ENCODE measurements around the gene NUMA1. TPM values are rescaled to one million over a fixed set of nuclear protein-coding genes. Genes with fewer than 3 reads are reported as not detected.

The NUMA1 gene
- total RNA-seq, 1 experiment from 2014 or later = 109 TPM

DNA sequence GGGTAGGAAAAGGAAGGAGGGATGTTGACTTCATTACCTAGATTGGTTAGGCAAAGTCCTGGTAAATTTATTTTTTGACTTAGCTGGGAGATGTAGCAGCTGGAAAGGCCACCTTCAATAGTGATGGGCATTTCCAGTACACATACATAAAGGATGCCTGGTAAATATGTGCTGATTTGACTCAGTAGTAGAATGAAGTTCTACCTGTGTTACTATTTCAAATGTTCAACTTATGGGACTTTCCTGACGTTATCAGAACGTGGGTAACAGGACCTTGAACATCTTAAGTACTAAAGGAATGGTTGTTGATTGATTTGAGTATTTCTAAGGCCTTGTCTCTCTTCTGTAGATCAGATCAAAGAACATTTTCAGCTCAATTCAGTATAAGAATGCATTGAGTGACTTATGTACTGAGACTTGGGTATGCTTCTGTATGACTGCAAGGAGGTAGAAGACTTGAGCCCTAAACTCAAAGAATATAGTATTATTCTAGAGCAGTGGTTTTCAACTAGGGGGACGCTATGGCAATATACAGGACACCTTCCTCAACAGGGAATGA lies 124.4 kb downstream of the NUMA1 start:
- Mint-ChIP-seq H3K27me3 (ENCODE audit: insufficient read depth, unreplicated experiment) (no peaks in the 10 kb centered on the region), H3K27ac (ENCODE audit: low read depth, unreplicated experiment) (no peak overlapping the region), H3K4me1 (ENCODE audit: insufficient read depth, unreplicated experiment) (peaks cover 5% of the 10 kb centered on the region), H3K36me3 (ENCODE audit: insufficient read depth, unreplicated experiment) (peaks cover 8% of the 10 kb centered on the region), H3K4me3 (ENCODE audit: unreplicated experiment) (no peak overlapping the region), H3K9me3 (ENCODE audit: unreplicated experiment) (peaks cover 5% of the 10 kb centered on the region)
- intact Hi-C loops (cut with micrococcal nuclease) = no loop called here
- no TSS peak for BruUV-seq (replicated peaks)
- no peak for TF ChIP-seq CTCF (IDR thresholded peaks at IDR 0.05; ENCODE audit: unreplicated experiment)
- POLR2A ChIA-PET = interaction anchor here (0.9 to 1.0 kb wide), 2 partner anchors 14 to 28 kb away, joined by 3 read pairs; partner anchors contain the start of gene XNDC1N
- no peak for DNase-seq (ENCODE audit: unreplicated experiment)
- CTCF ChIA-PET = interaction anchor here (1.6 to 3.9 kb wide), 3 partner anchors 11 to 475 kb away, joined by 5 to 23 read pairs (median 5); no protein-coding TSS in a partner anchor

Small RNA genes within 50 kb of the gene (microRNA-seq; reads per million reads assigned to microRNA genes)
- 0.53 reads per million for gene MIR3165

Other genes starting within 250 kb of the NUMA1 start
- gene DEFB108B, start 247.3 kb downstream of the NUMA1 start, total RNA-seq (2022) = not detected in 2 replicates
- gene DEFB131B, start 202.1 kb downstream of the NUMA1 start, total RNA-seq (2022) = not detected in 2 replicates
- gene XNDC1N, start 151.9 kb downstream of the NUMA1 start, total RNA-seq (2022) = 5.9 and 8.4 TPM in 2 replicates
- 27.8 and 29.8 TPM in 2 replicates for gene RNF121, start 151.5 kb downstream of the NUMA1 start, total RNA-seq (2022)
- gene IL18BP, start 81.6 kb downstream of the NUMA1 start, total RNA-seq (2022) = 5.1 and 8.2 TPM in 2 replicates
- gene LRRC51, start 308 bp upstream of the NUMA1 start, total RNA-seq (2022) = 9.3 and 9.5 TPM in 2 replicates
- 76.9 and 82.4 TPM in 2 replicates for gene LAMTOR1, start 22.8 kb upstream of the NUMA1 start, total RNA-seq (2022)
- not detected in 2 replicates for gene TOMT, start 25.4 kb upstream of the NUMA1 start, total RNA-seq (2022)
- gene ANAPC15, start 32.2 kb upstream of the NUMA1 start, total RNA-seq (2022) = 52.2 and 63.6 TPM in 2 replicates
- gene FOLR3, start 55.2 kb upstream of the NUMA1 start, total RNA-seq (2022) = 2.0 and 2.6 TPM in 2 replicates
- 0.40 TPM in 1 of 2 replicates, not detected in the other for gene FOLR1, start 111.6 kb upstream of the NUMA1 start, total RNA-seq (2022)
- gene FOLR2, start 136.3 kb upstream of the NUMA1 start, total RNA-seq (2022) = not detected in 2 replicates
- gene INPPL1, start 144.2 kb upstream of the NUMA1 start, total RNA-seq (2022) = 90.2 and 104 TPM in 2 replicates
- gene PHOX2A, start 163.6 kb upstream of the NUMA1 start, total RNA-seq (2022) = not detected in 2 replicates